Adrenal gland (tissue), 12 donors: ENCODE data around the gene TNIK. TPM values are rescaled to one million over a fixed set of nuclear protein-coding genes. Genes with fewer than 3 reads are reported as not detected.

Experiments
- DNase-seq, 7 donors: peaks; one replicate each; pipeline ENCODE4 v3.0.0-alpha.2; 2019 to 2020
- H3K27ac ChIP-seq, 5 donors: fragments of 200-600 bp; sonication (generic) in 4 of 5; 1 replicate in 3 of 5; 2 replicates in 2 of 5; pipeline versions ENCODE4 v1.5.1 to v1.8.0; 2016 to 2020; ENCODE audit warnings: mild to moderate bottlenecking in 1 of 5
- H3K27me3 ChIP-seq: fragments of 200-600 bp; 2 replicates; pipeline ENCODE4 v1.8.0; 2021
- H3K36me3 ChIP-seq, 2 donors: fragments of 200-600 bp; replicated peaks in 1 of 2; 1 replicate in 1 of 2; 2 replicates in 1 of 2; pipeline versions ENCODE4 v1.5.1 to v1.8.0; 2018 to 2022
- H3K4me1 ChIP-seq, 2 donors: fragments of 200-600 bp; replicated peaks in 1 of 2; 1 replicate in 1 of 2; 2 replicates in 1 of 2; pipeline versions ENCODE4 v1.5.1 to v1.8.0; 2018 to 2021
- H3K4me3 ChIP-seq, 4 donors: fragments of 200-600 bp; sonication (generic) in 3 of 4; one replicate each; pipeline ENCODE4 v1.5.1; 2016 to 2018
- H3K9me3 ChIP-seq, 3 donors: fragments of 200-600 bp; sonication (generic) in 1 of 3; replicated peaks in 1 of 3; 1 replicate in 2 of 3; 2 replicates in 1 of 3; pipeline versions ENCODE4 v1.5.1 to v1.8.0; 2016 to 2021
- CTCF ChIP-seq, 6 experiments: fragments of 450-650 bp in 4 of 6; fragments of 200-600 bp in 2 of 6; sonication (generic) in 1 of 6; IDR thresholded peaks; 1 replicate in 5 of 6; 2 replicates in 1 of 6; pipeline versions ENCODE4 v1.5.1 to v1.8.0; 2016 to 2021; ENCODE audit warnings: antibody characterized with exemption in 6 of 6, mild to moderate bottlenecking in 2 of 6, moderate library complexity in 1 of 6
- POLR2A ChIP-seq, 2 donors: fragments of 450-650 bp; IDR thresholded peaks; one replicate each; pipeline ENCODE4 v1.6.1; 2017; ENCODE audit warnings: antibody characterized with exemption in 2 of 2, mild to moderate bottlenecking in 2 of 2, moderate library complexity in 1 of 2
- WGBS, 4 donors: extraction: QIAGEN DNeasy Blood & Tissue Kit in 2 of 4; methylation state at CpG; one replicate each; pipeline versions ENCODE4 v1.1.5 to v1.1.7; 2013 to 2017; 5-methylcytosine and 5-hydroxymethylcytosine counted together
- intact Hi-C, 2 donors: fragments of 100-400 bp; cut with DNase I; formaldehyde crosslinking; loops; one replicate each; pipeline versions ENCODE4 v1.14.1 to v1.15.0; 2022 to 2023
- polyA plus RNA-seq, 3 donors: library from polyadenylated mRNA; stranded (reverse); fragments of 200-250 nt in 2 of 3; fragments of 350-450 nt in 1 of 3; fragmentation: Illumina TruSeq in 1 of 3; extraction: RNeasy Lipid Tissue Mini Kit (QIAGEN cat#74804) in 1 of 3; gene quantifications; one replicate each; pipeline ENCODE4 v1.2.3, GENCODE V29; 2013 to 2014
- total RNA-seq, 9 donors: library from RNA; depleted of rRNA in 4 of 9; stranded (reverse); fragments of >200 nt in 4 of 9; fragments of 120-200 nt in 1 of 9; fragmentation: NEBNext Ultra II Directional in 1 of 9; extraction: Animal tissue kit (Norgen Biotek cat#: 25700) in 1 of 9; gene quantifications; one replicate each; pipeline versions ENCODE4 v1.1.0 to v1.2.4, GENCODE V29; 2013 to 2023
- donor health status: healthy with polysubstance abuse.
- donor health status: Bipolar disorder and iron deficiency.
- donor health status: DM: yes; HTN: yes; CAD: no.
- donor health status: DM: no; HTN: no; CAD: no.
- donor health status: DM: no; HTN: no; CAD: no.
- donor health status: DM: yes; HTN: yes; CAD: no.

The TNIK gene
- total and polyA plus RNA-seq, 12 donors = 4.9 to 33.1 (median 10.7) TPM

- TF ChIP-seq CTCF (IDR thresholded peaks at IDR 0.05) = no peak
- TF ChIP-seq POLR2A (IDR thresholded peaks at IDR 0.05) = no peak
- intact Hi-C loops = no loop called here
- 57 to 69% (median 63%) methylated on average over 2 of the region's 2 CpGs for WGBS, 4 donors
- Histone ChIP-seq H3K27me3 (no peaks in the 10 kb centered on the region), H3K36me3 (no peaks in the 10 kb centered on the region), H3K4me3 (no peak overlapping the region), H3K4me1 (peaks cover 6 to 9% of the 10 kb centered on the region in 2 donors), H3K27ac (no peak overlapping the region), H3K9me3 (no peaks in the 10 kb centered on the region)
- no peak for DNase-seq
Observed at GRCh38 chr3:171150945-171151344, 309.3 kb downstream of the TNIK start.

DNA sequence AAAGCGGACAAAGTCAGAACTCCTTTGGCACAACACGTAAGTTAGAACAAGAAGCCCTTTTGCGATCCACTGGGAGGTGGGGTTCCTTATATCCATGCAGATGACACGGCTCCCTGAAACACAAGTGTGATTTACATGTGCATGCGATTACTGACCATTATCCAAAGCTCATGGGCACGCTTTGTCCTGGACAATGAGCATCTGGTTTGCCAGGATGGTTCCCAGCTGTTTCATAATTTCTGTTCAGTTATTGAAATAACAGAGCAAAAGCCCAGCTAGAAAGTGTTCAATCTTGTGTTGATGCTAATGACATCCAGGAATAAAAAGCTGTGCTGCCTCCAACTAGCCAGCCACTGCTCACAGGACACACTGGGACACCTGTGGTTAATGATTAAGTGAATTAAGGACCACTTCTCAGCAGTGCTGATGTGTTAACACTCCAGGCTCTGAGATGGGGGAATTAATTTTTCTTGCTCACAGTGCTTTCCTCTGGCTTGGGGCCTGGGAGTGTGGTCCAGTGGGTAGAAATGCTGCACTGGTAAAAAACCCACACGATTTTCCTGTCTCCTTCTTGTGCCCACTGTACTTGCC is 310.6 kb downstream of the TNIK start:
- Histone ChIP-seq H3K27me3 (no peaks in the 10 kb centered on the region), H3K9me3 (no peaks in the 10 kb centered on the region), H3K4me1 (peaks cover 6 to 9% of the 10 kb centered on the region in 2 donors), H3K27ac (no peak overlapping the region), H3K36me3 (no peaks in the 10 kb centered on the region), H3K4me3 (no peak overlapping the region)
- intact Hi-C loops = no loop called here
- 88 to 95% (median 94%) methylated on average over 7 of the region's 7 CpGs for WGBS, 4 donors
- DNase-seq = no peak
- TF ChIP-seq CTCF (IDR thresholded peaks at IDR 0.05) (no peak), POLR2A (IDR thresholded peaks at IDR 0.05) (no peak)

DNA sequence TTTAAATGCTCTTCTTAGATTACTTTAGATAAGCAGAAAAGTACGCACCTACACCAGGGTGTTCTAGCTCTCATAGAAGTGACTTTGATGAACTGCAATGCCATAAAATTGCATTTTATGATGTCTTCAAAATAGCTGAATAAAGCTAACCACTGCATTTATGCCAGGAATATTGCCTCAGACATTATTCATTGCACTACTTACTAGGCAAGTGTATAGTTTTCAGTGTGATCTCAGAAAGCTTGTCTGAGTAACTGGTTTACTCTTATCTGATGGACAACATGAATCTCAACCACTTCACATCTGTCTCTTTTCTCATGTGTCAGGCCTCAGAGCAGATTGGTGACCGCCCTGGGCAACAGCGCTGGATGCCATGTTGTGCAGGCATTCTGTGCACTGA is 314.4 kb downstream of the TNIK start:
- 92 to 98% (median 94%) methylated on average over 3 of the region's 3 CpGs for WGBS, 4 donors
- H3K9me3 ChIP-seq = no peaks in the 10 kb centered on the region
- H3K27me3 ChIP-seq = no peaks in the 10 kb centered on the region
- H3K36me3 ChIP-seq = no peaks in the 10 kb centered on the region
- no peak for DNase-seq
- intact Hi-C loops = no loop called here
- peaks cover 5 to 6% of the 10 kb centered on the region in 2 donors for H3K4me1 ChIP-seq
- no peak overlapping the region for H3K27ac ChIP-seq
- TF ChIP-seq CTCF (IDR thresholded peaks at IDR 0.05) (no peak), POLR2A (IDR thresholded peaks at IDR 0.05) (no peak)
- no peak overlapping the region for H3K4me3 ChIP-seq

DNA sequence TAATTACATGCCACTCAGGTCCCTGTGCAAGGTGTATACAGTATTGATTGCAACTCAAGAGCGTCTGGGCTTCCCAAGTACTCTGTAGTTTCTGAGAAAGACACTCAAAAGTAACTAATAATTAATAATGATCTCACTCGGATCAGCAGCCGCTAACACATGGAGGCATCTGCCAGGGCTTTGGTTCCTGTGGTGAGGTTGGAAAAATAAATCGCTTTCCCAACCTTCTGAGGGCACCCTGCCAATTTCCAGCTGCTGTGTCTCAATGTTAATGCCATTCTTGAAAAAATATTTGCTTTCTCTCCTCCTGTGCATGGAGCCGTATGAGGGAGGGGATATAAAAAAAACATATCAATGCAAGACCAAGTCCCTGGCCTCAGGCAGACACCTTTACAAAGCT is 317.2 kb downstream of the TNIK start:
- intact Hi-C loops = no loop called here
- Histone ChIP-seq H3K36me3 (no peaks in the 10 kb centered on the region), H3K4me1 (no peaks in the 10 kb centered on the region), H3K9me3 (no peaks in the 10 kb centered on the region), H3K27me3 (no peaks in the 10 kb centered on the region), H3K4me3 (no peak overlapping the region), H3K27ac (no peak overlapping the region)
- WGBS, 4 donors = 83 to 89% (median 85%) methylated on average over 4 to 5 of the region's 5 CpGs
- TF ChIP-seq POLR2A (IDR thresholded peaks at IDR 0.05) (no peak), CTCF (IDR thresholded peaks at IDR 0.05) (no peak)
- peak in 1 of 7 donors; percentile 22 for DNase-seq
